ENCODE data around the gene ADGRL2. TPM values are rescaled to one million over a fixed set of nuclear protein-coding genes. Genes with fewer than 3 reads are reported as not detected.

Gene ADGRL2
- total RNA-seq, 1 experiment from 2014 or later: 0.51 TPM

DNA sequence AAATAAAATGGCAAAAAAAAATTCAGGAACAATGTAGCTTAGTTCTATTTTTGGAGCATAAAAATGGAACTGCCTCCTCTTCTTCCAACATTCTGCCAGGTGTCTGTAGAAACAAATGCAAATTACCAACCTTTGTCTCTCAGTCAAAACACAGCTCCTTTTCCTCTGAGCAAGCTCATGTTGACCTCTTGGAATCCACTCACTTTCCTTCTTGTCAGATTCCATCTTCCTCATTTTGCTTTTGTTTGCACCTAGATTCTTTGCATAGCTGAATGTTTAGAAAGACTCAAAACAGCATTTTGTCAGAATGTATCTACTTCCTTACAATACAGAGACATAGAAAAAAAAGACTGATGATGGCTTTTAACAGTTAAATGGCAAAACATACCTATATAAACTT is 178.2 kb downstream of the ADGRL2 start:
- H3K9ac ChIP-seq (ENCODE audit: low read length): no peak overlapping the region
- no peaks in the 10 kb centered on the region for H4K20me1 ChIP-seq (ENCODE audit: low read length)
- H2AFZ ChIP-seq (ENCODE audit: low read length): no peak overlapping the region
- H3K27ac ChIP-seq (ENCODE audit: low read length): no peak overlapping the region
- no peaks in the 10 kb centered on the region for H3K9me3 ChIP-seq (ENCODE audit: low read length)
- no TSS peak for BruUV-seq (replicated peaks)
- no peak for ATAC-seq
- no peaks in the 10 kb centered on the region for H3K79me2 ChIP-seq (ENCODE audit: low read length)
- peaks cover 28% of the 10 kb centered on the region for H3K27me3 ChIP-seq (ENCODE audit: low read length)
- no peak overlapping the region for H3K4me3 ChIP-seq (ENCODE audit: low read length)
- ChIA-PET POLR2A (ENCODE audit: unreplicated experiment) (no interaction called here), CTCF (no interaction called here)
- no peak overlapping the region for H3K4me2 ChIP-seq (ENCODE audit: low read length)
- no peak for DNase-seq
- TF ChIP-seq, protein P1, sequence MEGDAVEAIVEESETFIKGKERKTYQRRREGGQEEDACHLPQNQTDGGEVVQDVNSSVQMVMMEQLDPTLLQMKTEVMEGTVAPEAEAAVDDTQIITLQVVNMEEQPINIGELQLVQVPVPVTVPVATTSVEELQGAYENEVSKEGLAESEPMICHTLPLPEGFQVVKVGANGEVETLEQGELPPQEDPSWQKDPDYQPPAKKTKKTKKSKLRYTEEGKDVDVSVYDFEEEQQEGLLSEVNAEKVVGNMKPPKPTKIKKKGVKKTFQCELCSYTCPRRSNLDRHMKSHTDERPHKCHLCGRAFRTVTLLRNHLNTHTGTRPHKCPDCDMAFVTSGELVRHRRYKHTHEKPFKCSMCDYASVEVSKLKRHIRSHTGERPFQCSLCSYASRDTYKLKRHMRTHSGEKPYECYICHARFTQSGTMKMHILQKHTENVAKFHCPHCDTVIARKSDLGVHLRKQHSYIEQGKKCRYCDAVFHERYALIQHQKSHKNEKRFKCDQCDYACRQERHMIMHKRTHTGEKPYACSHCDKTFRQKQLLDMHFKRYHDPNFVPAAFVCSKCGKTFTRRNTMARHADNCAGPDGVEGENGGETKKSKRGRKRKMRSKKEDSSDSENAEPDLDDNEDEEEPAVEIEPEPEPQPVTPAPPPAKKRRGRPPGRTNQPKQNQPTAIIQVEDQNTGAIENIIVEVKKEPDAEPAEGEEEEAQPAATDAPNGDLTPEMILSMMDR (conservative IDR thresholded peaks at IDR 0.05; ENCODE audit: low read depth, low read length): no peak
- TF ChIP-seq EZH2phosphoT487 (IDR thresholded peaks at IDR 0.05; ENCODE audit: borderline replicate concordance, low read length): no peak
- TF ChIP-seq EZH2 (IDR thresholded peaks at IDR 0.05; ENCODE audit: low read length, unreplicated experiment): no peak
- H3K9me2 ChIP-seq (replicated peaks; ENCODE audit: low read length): no peaks in the 10 kb centered on the region
- intact Hi-C loops (cut with micrococcal nuclease): no loop called here
- no peaks in the 10 kb centered on the region for H3K4me1 ChIP-seq (ENCODE audit: insufficient read depth, low read length)
- H3F3A ChIP-seq (ENCODE audit: low read length, unreplicated experiment): no peaks in the 10 kb centered on the region
- H3K36me3 ChIP-seq (ENCODE audit: low read depth, low read length): no peaks in the 10 kb centered on the region

DNA sequence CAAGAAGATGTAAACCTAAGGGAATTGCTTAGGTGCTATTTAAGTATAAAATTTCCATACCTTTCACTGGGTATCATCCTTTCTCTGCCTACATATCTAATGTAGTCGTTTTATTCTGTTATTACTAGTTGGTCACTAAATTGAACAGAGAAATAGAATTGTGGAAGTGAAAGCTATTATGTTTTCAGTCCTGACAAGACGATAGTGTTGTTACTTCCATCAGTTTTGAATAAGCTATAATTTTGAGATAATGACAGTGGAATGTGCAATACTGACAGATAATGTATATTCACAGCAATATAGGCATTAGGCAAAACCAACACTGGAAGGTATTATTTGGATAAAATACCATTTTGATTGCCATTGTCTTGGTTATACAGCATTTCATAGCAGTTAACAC is 181.8 kb downstream of the ADGRL2 start:
- POLR2A ChIA-PET (ENCODE audit: unreplicated experiment): no interaction called here
- Histone ChIP-seq H3K79me2 (ENCODE audit: low read length) (no peaks in the 10 kb centered on the region), H3K27ac (ENCODE audit: low read length) (no peak overlapping the region), H3K36me3 (ENCODE audit: low read depth, low read length) (no peaks in the 10 kb centered on the region), H3K4me3 (ENCODE audit: low read length) (no peak overlapping the region), H3K4me2 (ENCODE audit: low read length) (no peak overlapping the region), H4K20me1 (ENCODE audit: low read length) (no peaks in the 10 kb centered on the region), H3F3A (ENCODE audit: low read length, unreplicated experiment) (no peaks in the 10 kb centered on the region), H3K9me2 (replicated peaks; ENCODE audit: low read length) (no peaks in the 10 kb centered on the region), H3K27me3 (ENCODE audit: low read length) (peaks cover 32% of the 10 kb centered on the region), H3K9me3 (ENCODE audit: low read length) (no peaks in the 10 kb centered on the region), H2AFZ (ENCODE audit: low read length) (no peak overlapping the region), H3K4me1 (ENCODE audit: insufficient read depth, low read length) (no peaks in the 10 kb centered on the region), H3K9ac (ENCODE audit: low read length) (no peak overlapping the region)
- TF ChIP-seq EZH2phosphoT487 (IDR thresholded peaks at IDR 0.05; ENCODE audit: borderline replicate concordance, low read length) (no peak), EZH2 (IDR thresholded peaks at IDR 0.05; ENCODE audit: low read length, unreplicated experiment) (no peak)
- TF ChIP-seq, protein P1 (conservative IDR thresholded peaks at IDR 0.05; ENCODE audit: low read depth, low read length): no peak
- ATAC-seq (no peak), DNase-seq (no peak)
- intact Hi-C loops (cut with micrococcal nuclease): no loop called here
- CTCF ChIA-PET: no interaction called here
- no TSS peak for BruUV-seq (replicated peaks)

DNA sequence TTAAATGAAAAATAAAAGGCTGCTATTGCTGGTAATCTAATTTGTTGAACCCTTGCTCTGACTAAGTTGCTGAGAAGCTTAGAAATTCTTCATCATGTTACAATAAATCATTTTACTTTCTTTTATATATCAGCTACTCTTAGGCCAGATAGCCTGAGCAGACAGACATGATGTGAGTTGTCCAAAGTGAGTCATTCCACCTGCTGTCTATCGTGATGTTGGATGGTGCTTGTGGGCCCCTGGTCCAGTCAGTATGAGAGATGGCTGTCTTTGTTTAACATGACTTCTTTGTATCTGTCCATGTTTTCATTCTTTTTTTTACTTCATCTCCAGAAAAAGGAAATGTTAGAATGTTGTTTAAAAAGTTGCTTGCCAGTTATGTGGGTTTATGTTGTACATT is 188.8 kb downstream of the ADGRL2 start:
- H3K4me2 ChIP-seq (ENCODE audit: low read length): no peak overlapping the region
- H3K27ac ChIP-seq (ENCODE audit: low read length): no peak overlapping the region
- no peak overlapping the region for H3K9ac ChIP-seq (ENCODE audit: low read length)
- H4K20me1 ChIP-seq (ENCODE audit: low read length): no peaks in the 10 kb centered on the region
- no peak for TF ChIP-seq EZH2 (IDR thresholded peaks at IDR 0.05; ENCODE audit: low read length, unreplicated experiment)
- TF ChIP-seq, protein P1 (conservative IDR thresholded peaks at IDR 0.05; ENCODE audit: low read depth, low read length): no peak
- no peak for TF ChIP-seq EZH2phosphoT487 (IDR thresholded peaks at IDR 0.05; ENCODE audit: borderline replicate concordance, low read length)
- H3K36me3 ChIP-seq (ENCODE audit: low read depth, low read length): no peaks in the 10 kb centered on the region
- POLR2A ChIA-PET (ENCODE audit: unreplicated experiment): no interaction called here
- peaks cover 43% of the 10 kb centered on the region for H3K27me3 ChIP-seq (ENCODE audit: low read length)
- no peak for DNase-seq
- H3K4me1 ChIP-seq (ENCODE audit: insufficient read depth, low read length): no peaks in the 10 kb centered on the region
- H2AFZ ChIP-seq (ENCODE audit: low read length): no peak overlapping the region
- CTCF ChIA-PET: no interaction called here
- ATAC-seq: no peak
- no TSS peak for BruUV-seq (replicated peaks)
- no peaks in the 10 kb centered on the region for H3K9me3 ChIP-seq (ENCODE audit: low read length)
- intact Hi-C loops (cut with micrococcal nuclease): no loop called here
- no peaks in the 10 kb centered on the region for H3K9me2 ChIP-seq (replicated peaks; ENCODE audit: low read length)
- no peak overlapping the region for H3K4me3 ChIP-seq (ENCODE audit: low read length)
- no peaks in the 10 kb centered on the region for H3K79me2 ChIP-seq (ENCODE audit: low read length)
- no peaks in the 10 kb centered on the region for H3F3A ChIP-seq (ENCODE audit: low read length, unreplicated experiment)

Measured in PC-3 (cell line).